ENCODE data around the gene FN3KRP. TPM values are rescaled to one million over a fixed set of nuclear protein-coding genes. Genes with fewer than 3 reads are reported as not detected.

FN3KRP gene
- total RNA-seq (ENCODE audit: insufficient read depth, low replicate concordance): 5.3 TPM

- DNase-seq (ENCODE audit: low spot score): peak; percentile 93
Observed at GRCh38 chr17:82716203-82717010, at the start of gene FN3KRP. Gene FN3KRP, plus strand, starts transcription at chr17:82716706. Its CDS starts 50 bp downstream, at chr17:82716756.

GRCh38 chr17:82666931-82667667, 49.4 kb upstream of the FN3KRP start:
- DNase-seq (ENCODE audit: low spot score): no peak

- no peak for DNase-seq (ENCODE audit: low spot score)
Observed at GRCh38 chr17:82667668-82668000, 48.9 kb upstream of the FN3KRP start.

GRCh38 chr17:82668024-82668630, 48.4 kb upstream of the FN3KRP start:
- no peak for DNase-seq (ENCODE audit: low spot score)

- peak; percentile 72 for DNase-seq (ENCODE audit: low spot score)
Observed at GRCh38 chr17:82668631-82669099, 47.8 kb upstream of the FN3KRP start.

GRCh38 chr17:82670661-82671450, 45.6 kb upstream of the FN3KRP start:
- DNase-seq (ENCODE audit: low spot score): no peak

- DNase-seq (ENCODE audit: low spot score): no peak
Observed at GRCh38 chr17:82674656-82675475, 41.6 kb upstream of the FN3KRP start.

GRCh38 chr17:82675476-82676245, 40.8 kb upstream of the FN3KRP start:
- DNase-seq (ENCODE audit: low spot score): no peak

GRCh38 chr17:82677353-82677925, 39.1 kb upstream of the FN3KRP start:
- no peak for DNase-seq (ENCODE audit: low spot score)

GRCh38 chr17:82678265-82678891, 38.1 kb upstream of the FN3KRP start:
- no peak for DNase-seq (ENCODE audit: low spot score)

GRCh38 chr17:82679586-82680465, 36.7 kb upstream of the FN3KRP start:
- DNase-seq (ENCODE audit: low spot score): no peak

GRCh38 chr17:82681547-82681946, 35.0 kb upstream of the FN3KRP start:
- no peak for DNase-seq (ENCODE audit: low spot score)

- no peak for DNase-seq (ENCODE audit: low spot score)
Observed at GRCh38 chr17:82683534-82683933, 33.0 kb upstream of the FN3KRP start.

- DNase-seq (ENCODE audit: low spot score): no peak
Observed at GRCh38 chr17:82684228-82684841, 32.2 kb upstream of the FN3KRP start.

- no peak for DNase-seq (ENCODE audit: low spot score)
Observed at GRCh38 chr17:82685291-82685690, 31.2 kb upstream of the FN3KRP start.

GRCh38 chr17:82686366-82687324, 29.9 kb upstream of the FN3KRP start:
- DNase-seq (ENCODE audit: low spot score): no peak
